ENCODE measurements around the gene TAP2.
A peak's percentile ranks its signal among the peaks of the same experiment; 100 is the strongest.

TAP2 gene

DNA sequence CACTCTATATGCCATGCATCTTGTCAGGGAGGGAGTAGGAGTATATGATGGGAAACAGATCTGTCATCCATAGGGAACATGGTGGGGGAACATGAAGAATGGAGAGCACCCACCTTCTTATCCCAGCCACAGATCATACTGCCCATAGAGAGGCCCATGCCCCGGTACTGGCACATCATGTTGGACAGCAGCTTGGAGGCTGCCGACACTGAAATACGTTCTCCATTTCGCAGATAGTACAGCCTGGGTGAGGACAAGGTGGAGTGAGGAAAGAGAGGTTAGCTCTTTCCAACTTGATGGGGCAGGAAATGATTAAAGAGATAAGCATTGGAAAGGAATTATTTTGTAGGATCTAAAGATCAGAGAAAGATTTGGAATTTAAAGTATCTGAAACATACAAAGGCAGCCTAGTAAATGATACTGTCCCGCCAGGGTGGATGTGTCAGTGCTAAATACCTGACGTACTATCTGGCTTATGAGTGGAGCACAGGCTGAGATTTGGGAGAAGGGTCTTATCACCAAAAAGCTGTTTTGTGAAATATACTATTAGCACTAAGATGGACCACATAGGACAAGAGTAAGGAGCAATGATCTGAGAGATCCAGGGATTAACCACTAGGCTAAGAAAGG lies 3.6 kb upstream of the TAP2 start:
- TF ChIP-seq, protein P1, sequence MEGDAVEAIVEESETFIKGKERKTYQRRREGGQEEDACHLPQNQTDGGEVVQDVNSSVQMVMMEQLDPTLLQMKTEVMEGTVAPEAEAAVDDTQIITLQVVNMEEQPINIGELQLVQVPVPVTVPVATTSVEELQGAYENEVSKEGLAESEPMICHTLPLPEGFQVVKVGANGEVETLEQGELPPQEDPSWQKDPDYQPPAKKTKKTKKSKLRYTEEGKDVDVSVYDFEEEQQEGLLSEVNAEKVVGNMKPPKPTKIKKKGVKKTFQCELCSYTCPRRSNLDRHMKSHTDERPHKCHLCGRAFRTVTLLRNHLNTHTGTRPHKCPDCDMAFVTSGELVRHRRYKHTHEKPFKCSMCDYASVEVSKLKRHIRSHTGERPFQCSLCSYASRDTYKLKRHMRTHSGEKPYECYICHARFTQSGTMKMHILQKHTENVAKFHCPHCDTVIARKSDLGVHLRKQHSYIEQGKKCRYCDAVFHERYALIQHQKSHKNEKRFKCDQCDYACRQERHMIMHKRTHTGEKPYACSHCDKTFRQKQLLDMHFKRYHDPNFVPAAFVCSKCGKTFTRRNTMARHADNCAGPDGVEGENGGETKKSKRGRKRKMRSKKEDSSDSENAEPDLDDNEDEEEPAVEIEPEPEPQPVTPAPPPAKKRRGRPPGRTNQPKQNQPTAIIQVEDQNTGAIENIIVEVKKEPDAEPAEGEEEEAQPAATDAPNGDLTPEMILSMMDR (IDR thresholded peaks at IDR 0.05; ENCODE audit: low read depth, low read length, missing control alignments): no peak
- no peak overlapping the region for H3K4me3 ChIP-seq (ENCODE audit: low read depth, low read length)
- no peak for DNase-seq (ENCODE audit: low read depth)
- in situ Hi-C loops (cut with HindIII; ENCODE audit: low sequenced_read_pairs): loop anchor here (10.0 kb wide), 1 partner anchor 133 kb away; no protein-coding TSS in a partner anchor

DNA sequence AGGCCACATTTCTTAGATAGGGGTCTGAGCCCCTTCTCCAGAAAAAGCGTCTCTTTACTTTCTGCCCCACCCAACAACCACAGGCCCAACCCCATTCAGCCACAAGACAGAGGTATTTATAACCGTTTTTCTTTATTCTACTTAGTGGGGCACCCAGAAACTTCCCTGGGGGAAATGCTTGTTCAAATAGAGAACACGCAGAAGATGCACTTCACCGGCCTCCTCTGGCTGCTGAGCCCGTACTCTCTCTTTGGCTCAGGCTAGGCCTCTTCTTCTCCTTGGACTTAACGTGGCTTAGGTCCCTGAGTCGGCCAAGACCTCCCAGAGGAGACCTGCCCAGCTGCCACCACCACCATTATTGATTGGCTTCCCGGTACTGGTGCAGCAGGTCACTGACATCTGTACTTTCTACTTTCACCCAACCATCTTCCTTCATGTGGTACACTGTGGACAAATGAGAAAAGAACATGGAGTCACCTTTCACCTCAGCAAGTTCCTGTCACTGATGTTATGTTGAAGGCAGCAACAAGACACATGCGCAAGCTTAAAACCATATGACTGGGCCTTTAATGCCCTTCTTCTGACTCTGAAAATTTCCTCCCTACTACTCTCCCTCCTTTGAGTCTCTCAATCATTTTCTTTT lies 2.2 kb upstream of the TAP2 start:
- in situ Hi-C loops (cut with HindIII; ENCODE audit: low sequenced_read_pairs): loop anchor here (10.0 kb wide), 1 partner anchor 134 kb away; no protein-coding TSS in a partner anchor
- no peak overlapping the region for H3K4me3 ChIP-seq (ENCODE audit: low read depth, low read length)
- TF ChIP-seq, protein P1 (IDR thresholded peaks at IDR 0.05; ENCODE audit: low read depth, low read length, missing control alignments): no peak
- DNase-seq (ENCODE audit: low read depth): no peak

DNA sequence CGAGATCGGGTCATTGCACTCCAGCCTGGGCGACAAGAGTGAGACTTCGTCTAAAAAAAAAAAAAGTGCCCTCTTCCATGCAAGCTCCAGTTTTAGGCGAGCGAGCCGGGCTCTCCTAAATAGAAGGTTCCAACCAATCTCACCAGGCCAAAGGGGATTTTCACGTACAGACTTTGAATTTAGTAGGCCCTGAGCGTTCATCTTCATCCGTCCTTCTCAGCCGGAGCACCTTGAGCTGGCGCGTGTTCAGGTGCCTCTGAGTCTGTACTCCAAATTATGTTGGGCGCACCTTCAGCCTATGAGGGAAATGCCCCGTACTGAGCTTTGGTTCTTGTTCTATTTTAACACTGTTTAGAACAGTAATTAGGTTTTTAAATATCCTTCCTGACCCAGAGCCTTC lies 817 bp upstream of the TAP2 start:
- H3K4me3 ChIP-seq (ENCODE audit: low read depth, low read length): no peak overlapping the region
- in situ Hi-C loops (cut with HindIII; ENCODE audit: low sequenced_read_pairs): no loop called here
- DNase-seq (ENCODE audit: low read depth): no peak
- TF ChIP-seq, protein P1 (IDR thresholded peaks at IDR 0.05; ENCODE audit: low read depth, low read length, missing control alignments): no peak

DNA sequence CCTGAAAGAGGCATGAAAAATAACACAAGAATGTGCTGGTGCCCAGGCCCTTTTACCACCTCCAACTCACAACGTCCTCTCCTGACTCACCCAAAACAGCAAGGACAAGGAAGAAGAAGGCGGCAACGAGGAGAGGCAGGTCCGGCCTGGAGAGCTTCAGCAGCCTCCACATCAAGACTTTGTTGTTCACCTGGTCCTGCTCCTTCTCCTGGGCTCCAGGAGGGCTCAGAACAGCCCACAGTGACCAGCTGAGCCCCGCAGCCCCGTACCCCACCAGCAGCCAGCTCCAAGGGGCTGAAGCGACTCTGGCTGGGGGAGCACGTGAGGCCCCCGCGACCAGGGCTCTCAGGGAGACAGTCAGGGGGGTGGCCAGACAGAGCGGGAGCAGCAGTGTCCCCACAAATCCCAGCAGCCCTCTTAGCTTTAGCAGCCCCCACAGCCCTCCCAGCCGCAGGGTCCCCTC lies 857 bp downstream of the TAP2 start:
- in situ Hi-C loops (cut with HindIII; ENCODE audit: low sequenced_read_pairs): no loop called here
- TF ChIP-seq, protein P1 (IDR thresholded peaks at IDR 0.05; ENCODE audit: low read depth, low read length, missing control alignments): no peak
- DNase-seq (ENCODE audit: low read depth): no peak
- H3K4me3 ChIP-seq (ENCODE audit: low read depth, low read length): peak overlapping the region; percentile 69

DNA sequence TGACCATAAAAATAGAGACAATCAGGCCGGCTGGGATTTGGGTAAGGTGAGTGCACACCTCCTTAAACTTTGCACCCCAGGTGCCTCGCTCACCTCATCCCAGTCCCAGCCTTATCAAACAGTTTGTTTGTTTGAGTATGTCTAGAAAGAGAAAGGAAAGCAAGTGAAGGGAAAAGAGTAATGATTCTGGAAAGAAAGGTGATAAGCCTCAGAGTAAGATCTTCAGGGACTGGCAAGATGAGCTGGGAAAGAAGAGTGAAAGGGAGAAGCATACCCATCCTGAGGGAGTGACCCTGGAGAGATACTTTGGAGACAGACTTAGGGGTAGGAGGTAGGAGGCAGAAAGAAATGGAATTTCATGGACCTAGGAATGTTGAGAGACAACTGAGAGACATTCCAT lies 1.7 kb downstream of the TAP2 start:
- H3K4me3 ChIP-seq (ENCODE audit: low read depth, low read length): no peak overlapping the region
- no peak for DNase-seq (ENCODE audit: low read depth)
- TF ChIP-seq, protein P1 (IDR thresholded peaks at IDR 0.05; ENCODE audit: low read depth, low read length, missing control alignments): no peak
- in situ Hi-C loops (cut with HindIII; ENCODE audit: low sequenced_read_pairs): no loop called here

DNA sequence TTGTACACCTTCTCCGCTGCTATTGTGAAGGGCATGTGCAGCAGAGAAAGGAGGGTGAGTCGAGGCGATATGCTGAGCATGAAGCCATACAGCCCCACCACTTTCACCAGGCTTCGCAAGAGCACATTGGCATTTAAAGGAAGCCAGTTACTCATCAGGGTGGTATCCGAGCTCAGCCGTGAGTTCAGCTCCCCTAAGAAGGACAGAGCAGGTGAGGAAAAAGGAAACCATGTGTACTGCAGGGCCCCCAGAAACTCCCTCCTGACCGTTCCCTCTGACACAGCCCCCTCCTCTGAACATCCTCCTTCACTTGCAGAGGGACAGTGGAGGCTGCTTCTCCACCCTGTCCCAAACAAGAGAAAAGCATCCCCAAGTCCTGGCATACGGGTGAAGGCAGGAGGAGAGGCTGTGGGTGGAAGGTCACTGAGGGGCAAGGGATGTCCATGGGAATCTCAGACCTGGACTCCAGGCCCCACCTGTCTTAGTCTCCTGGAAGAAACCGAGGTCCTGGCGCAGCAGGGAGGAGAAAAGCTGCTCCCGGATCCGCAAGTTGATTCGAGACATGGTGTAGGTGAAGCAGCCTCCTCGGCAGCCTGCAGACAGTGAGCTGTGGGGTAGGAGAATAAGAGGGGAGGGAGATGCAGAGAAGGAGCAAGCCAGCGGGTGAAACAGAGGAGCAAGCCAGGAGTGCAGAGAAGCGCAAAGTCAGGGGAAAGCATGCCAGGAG lies 3.2 kb downstream of the TAP2 start:
- TF ChIP-seq, protein P1 (IDR thresholded peaks at IDR 0.05; ENCODE audit: low read depth, low read length, missing control alignments): no peak
- in situ Hi-C loops (cut with HindIII; ENCODE audit: low sequenced_read_pairs): no loop called here
- no peak overlapping the region for H3K4me3 ChIP-seq (ENCODE audit: low read depth, low read length)
- DNase-seq (ENCODE audit: low read depth): no peak
